GM12872 (cell line): ENCODE measurements around the gene HSD17B14.
A peak's percentile ranks its signal among the peaks of the same experiment; 100 is the strongest.

ENCODE experiments used
- CTCF ChIP-seq: IDR thresholded peaks from 3 replicates; pipeline ENCODE4 v1.5.1; 2011; ENCODE audit warnings: low read depth, mild to moderate bottlenecking, low read length, moderate library complexity; ENCODE audit not compliant: insufficient read depth

HSD17B14 gene

GRCh38 chr19:48841047-48841446 is 4.8 kb upstream of the HSD17B14 start:
- no peak for TF ChIP-seq CTCF

DNA sequence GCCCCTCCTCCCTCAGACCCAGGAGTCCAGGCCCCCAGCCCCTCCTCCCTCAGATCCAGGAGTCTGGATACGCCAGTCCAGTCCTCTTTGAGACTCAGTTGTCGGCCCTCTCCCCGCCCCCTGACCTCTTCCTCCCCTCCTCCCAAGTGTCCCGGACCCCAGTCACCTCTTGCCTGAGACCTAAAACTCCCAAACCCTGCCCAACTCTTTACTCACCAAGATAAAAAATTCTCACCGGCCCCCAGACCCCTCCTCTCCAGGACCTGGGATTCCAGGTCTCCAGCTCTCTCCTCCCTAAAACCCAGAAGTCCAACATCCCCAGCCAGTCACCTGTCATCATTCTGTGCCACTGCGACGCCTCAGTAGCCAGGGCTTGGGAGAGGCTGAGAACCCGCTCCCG is 1.4 kb upstream of the HSD17B14 start:
- TF ChIP-seq CTCF = no peak

DNA sequence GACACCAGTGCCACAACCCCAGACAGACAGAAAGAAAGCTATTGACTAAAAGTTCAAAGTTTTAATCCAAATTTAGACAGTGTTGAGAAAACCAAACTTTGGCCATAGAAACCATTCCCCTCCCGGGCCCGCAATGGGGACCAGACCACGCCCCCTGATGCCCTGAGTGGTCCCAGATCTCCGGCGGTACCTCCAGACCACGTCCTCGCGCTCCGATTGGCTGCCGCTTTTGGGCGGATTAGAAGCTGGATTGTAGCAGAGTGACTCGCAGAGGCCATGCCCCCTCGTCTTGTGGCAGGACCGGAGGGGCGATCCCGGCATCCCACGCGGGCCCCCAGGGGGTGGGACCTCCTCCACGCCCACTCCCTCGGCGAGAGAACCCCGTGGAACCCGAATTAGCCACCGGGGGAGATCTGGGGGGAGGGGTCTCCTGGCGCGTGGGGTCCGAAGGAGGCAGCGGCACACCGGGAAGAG is 797 bp upstream of the HSD17B14 start:
- TF ChIP-seq CTCF = no peak

DNA sequence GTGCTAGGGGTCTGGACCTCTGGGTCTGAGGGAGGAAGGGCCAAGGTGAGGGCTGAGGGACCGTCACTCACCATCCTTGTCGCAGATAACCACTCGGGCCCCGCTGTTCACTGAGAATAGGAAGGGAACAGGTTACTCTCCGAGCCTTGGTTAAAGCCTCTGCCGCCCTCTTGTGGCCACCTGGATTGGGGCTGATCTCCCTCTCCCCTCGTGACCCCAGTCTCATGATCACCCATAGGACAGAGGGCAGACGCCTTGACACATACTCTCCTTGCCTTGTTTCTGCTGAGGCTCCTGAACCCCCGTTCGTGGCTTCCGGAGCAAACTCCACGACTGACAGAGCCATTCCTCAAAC is 580 bp downstream of the HSD17B14 start:
- peak; percentile 97 for TF ChIP-seq CTCF

DNA sequence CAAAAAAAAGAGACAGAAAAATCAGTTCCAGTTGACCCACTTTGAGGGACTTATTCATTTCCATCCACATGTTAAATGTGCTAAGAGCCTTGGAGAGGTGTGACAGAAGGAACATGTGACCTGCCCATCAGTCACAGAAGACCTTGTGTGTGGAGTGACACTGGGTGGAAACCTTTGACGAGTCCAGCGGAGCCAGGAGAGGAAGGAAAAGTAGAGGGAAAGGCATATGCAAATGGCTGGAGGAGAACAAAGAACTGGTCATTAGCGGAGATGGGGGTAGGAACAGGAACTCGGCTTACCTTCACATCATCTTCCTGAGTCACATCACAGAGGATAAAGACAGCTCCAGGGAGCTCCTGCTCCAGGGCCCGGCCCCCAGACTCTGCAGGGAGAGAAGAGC is 2.3 kb downstream of the HSD17B14 start:
- TF ChIP-seq CTCF = no peak

DNA sequence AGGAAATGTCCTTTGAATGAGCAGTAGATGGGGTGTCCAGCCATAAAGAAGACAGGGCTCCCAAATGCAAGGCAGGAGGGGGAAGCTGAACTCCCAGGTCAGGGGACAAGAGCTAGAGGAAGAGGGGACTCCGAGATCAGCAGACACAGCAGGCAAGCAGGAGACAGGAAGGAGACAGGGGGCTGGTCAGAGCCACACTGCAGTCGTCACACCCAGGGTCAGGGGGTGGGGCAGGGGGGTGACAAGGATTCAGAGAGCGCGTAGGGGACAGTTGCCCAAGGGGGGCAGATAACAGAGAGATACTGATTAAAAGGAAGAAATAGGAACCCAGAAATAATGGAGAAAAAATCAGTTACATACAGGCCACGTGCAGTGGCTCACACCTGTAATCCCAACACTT is 3.2 kb downstream of the HSD17B14 start:
- no peak for TF ChIP-seq CTCF

DNA sequence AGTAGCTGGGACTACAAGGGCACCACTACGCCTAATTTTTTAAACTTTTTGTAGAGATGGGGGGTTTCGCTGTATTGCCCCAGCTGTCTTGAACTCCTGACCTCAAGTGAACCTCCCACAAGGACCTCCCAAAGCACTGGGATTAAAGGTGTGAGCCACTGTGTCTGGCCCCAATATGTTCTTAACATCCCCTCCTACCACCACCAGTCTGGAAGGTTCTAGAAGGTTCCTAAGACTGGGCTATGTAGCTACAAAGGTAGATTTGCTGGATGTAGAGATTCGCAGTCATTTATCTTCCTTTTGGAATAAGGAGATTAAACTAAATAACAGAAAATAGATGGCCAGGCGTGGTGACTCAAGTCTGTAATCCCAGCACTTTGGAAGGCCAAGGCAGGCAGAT is 5.3 kb downstream of the HSD17B14 start:
- no peak for TF ChIP-seq CTCF

DNA sequence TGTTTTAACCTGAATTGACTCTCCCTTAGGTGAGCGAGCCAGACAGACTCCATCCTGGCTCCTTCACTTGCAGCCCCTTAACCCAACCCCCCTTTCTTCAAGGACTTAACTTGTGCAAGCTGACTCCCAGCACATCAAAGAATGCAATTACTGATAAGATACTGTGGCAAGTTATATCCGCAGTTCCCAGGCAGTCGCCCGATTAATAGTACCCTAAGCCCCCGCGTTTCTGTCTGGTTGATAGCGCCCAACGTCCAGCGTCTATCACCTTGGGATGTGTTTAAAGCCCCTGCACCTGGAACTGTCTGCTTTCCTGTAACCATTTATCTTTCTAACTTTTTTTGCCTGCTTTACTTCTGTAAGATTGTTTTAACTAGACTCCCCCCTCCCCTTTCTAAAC is 6.2 kb downstream of the HSD17B14 start:
- no peak for TF ChIP-seq CTCF
